ENCODE measurements around the gene SPNS3.

Gene SPNS3, protein sequence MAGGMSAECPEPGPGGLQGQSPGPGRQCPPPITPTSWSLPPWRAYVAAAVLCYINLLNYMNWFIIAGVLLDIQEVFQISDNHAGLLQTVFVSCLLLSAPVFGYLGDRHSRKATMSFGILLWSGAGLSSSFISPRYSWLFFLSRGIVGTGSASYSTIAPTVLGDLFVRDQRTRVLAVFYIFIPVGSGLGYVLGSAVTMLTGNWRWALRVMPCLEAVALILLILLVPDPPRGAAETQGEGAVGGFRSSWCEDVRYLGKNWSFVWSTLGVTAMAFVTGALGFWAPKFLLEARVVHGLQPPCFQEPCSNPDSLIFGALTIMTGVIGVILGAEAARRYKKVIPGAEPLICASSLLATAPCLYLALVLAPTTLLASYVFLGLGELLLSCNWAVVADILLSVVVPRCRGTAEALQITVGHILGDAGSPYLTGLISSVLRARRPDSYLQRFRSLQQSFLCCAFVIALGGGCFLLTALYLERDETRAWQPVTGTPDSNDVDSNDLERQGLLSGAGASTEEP

DNA sequence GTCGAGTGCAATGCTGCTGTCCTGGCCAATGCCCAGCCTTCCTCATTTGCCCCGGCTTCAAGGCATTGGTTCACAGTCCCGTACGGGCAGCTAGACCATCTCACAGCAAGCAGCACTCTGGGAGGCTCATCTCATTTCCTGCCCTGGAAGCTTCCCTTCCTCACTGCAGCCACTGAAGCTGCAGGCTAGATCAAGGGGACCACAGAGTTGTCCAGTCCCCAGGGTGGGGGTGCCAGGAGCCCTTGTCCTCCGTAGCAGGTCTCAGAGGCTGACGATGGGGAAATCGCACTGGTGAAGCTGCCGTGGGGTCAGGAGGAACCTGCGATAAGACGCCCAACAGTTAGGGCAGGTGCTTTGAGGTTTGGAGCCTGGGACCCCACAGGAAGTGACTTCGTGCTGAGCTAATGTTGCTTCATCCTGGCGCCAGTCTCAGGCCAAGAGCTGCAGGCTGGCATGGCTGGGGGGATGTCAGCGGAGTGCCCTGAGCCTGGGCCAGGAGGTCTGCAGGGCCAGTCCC, at the start of gene SPNS3:
Gene SPNS3, plus strand, starts transcription at position 426 of the 517 bp plus-strand sequence. Its CDS starts 28 bp downstream, at position 454.
- no peak for DNase-seq (ENCODE audit: low read depth)

DNA sequence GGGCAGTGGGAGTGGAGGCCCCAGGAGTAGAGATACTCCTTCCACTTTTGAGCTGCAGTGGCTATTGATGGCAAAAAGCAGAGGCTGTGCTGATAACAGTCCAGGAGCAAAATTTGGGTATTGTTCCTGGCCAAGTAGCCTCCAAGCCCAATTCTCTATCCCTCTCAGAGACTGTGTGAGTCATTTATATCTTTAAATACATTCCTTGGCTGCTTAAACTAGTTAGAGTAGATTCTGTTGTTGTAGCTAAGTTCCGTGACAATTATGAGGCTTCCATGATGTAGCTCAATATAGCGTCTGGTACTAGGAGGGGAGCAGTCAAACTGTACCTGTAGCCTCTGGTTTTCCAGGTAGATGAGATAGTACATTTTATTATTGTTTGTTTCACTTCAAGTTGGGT, 47.3 kb upstream of the SPNS3 start:
- DNase-seq (ENCODE audit: low read depth) = no peak

DNA sequence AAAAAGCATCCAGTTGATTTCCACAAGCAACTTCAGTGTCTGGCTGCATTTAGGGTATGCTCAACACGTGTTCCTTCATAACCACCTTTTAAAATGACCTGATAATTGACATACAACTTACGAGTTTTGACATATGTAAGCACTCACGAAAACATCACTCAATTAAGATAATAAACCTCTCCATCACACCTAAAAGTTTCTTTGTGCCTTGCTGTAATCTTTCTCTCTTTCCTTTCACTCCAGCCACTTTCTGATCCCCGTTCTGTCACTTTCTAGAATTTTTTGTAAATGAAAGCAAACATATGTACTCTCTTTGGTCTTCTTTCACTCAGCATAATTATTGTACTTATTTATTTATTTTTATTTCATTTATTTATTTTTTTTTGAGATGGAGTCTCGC, 46.6 kb upstream of the SPNS3 start:
- no peak for DNase-seq (ENCODE audit: low read depth)

DNA sequence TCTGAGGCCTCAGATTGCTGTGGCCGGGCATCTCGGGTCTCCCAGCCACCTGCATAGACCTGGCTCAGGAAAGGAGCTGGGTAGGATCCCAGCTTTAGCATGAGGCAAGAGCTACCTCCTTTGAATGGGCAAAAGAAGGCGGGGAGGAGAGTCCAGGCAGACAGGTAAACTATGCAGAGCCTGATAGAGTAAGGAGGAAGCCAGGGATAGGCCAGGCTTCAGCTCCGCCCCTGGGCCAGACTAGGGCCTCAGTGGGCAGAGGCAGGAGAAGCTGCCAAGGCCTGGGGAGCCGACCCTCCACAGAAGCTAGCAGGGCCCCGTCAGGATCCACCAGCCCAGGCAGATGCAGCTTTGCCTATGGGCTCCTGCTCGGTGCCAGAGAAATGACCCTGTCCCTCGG, 44.7 kb upstream of the SPNS3 start:
- no peak for DNase-seq (ENCODE audit: low read depth)

DNA sequence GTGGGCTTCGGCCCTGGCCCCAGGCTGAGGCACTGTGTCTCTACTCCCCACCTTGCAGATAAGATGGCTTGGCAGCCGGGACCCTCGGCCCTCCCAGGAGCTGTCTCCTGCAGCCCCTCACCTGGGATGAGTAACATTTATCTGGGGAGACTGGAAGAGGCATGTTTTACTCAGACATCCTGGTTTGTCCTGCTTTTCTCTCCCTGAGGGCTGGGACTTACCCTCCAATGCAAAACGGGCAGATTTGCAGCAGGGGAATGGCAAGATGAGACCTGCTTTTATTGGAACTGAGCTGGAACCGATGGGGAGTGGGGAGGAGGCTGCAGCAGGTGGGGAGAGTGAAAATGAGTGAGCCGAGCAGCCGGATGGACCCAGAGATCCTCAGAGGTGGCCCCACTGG, 39.9 kb upstream of the SPNS3 start:
- DNase-seq (ENCODE audit: low read depth) = no peak

DNA sequence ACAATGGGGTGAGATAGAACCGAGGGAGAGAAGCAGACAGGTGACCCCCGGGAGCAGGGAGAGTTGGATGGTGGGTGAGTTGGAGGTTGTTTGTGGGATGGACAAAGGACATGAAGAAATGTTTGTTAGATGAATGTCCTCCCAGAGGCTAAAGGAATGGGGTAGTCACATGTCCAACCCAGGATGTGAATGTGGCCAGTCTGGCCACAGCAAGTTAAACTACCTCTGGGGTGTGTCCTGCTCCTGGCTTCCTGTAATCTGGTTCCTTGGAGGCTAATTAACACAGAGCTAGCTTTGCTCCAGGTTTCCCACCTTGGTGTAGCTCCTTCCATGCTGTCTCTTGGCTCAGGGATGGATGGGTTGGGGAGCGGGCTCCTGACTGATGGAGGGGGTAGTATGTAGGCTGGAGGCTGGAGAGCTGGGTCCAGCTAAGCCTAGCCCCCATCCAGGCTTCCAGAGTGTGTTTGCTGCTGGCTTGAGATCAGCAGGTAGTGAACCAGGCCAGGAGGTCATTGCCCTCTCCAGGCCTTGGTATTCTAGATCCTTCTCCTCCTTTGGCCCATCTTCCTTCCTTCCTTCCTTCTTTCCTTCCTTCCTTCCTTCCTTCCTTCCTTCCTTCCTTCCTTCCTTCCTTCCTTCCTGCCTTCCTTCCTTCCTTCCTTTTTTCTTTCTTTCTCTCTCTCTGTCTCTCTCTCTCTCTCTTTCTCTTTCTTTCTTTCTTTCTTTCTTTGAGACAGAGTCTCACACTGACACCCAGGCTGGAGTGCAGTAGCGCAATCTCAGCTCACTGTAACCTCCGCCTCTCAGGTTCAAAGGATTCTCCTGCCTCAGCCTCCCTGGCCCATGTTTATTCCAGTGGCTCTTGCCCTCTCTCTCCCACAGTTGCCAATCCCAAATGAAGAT, 39.3 kb upstream of the SPNS3 start:
- no peak for DNase-seq (ENCODE audit: low read depth)

DNA sequence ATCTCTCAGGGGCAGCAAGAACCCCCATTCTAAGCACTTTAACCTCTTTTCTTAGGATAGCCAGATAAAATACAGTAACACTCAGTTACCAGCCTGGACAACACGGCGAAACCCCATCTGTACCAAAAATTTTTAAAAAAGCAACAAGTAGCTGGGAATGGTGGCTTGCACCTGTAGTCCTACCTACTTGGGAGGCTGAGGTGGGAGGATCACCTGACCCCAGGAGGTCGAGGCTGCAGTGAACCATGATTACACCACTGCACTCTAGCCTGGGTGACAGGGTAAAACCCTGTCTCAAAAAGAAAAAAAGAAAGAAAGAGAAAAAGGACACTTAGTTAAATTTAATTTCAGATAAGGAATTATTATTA, 38.6 kb upstream of the SPNS3 start:
- no peak for DNase-seq (ENCODE audit: low read depth)

DNA sequence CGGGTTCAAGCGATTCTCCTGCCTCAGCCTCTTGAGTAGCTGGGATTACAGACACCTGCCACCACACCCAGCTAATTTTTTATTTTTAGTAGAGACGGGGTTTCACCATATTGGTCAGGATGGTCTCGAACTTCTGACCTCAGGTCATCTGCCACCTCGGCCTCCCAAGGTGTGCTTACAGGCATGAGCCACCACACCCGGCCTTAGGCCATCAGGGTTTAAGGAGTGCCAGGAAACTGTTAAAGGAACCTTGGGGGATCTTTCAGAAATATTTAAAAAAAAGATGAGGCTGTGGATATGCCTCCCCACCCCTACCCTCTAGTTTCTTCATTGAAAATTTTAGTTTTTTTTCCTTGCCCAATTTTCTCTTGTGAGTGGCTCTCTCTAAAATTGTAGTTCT, 35.9 kb upstream of the SPNS3 start:
- DNase-seq (ENCODE audit: low read depth) = no peak

DNA sequence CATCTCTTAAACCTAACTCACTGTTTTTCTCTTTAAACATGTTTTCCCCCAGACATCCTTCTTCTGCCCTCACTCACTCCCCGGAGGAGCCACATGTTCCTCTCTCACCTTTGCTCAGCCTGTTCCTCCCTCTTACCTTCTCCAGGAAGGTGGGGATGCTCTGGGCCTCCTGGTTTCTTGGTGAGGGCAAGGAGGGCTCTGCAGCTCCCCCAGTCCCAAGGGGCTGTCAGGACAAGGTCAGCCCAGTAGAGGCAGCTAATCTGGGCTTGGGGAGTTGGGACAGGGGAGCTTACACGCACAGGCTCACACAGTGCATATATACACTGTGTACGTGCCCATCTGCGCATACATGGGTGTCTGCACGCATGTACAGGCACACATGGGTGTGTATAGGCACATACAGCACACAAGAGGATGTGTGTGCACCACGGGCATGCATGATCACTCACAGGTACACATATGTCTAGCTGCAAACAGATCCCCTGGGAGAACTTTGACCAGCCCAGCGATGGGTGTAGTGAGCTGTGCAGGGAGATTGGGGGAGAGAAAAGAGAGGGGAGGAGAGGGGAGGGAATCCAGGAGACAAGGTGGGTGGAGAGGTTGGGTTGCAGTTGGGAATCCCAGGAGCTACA, 28.6 kb upstream of the SPNS3 start:
- no peak for DNase-seq (ENCODE audit: low read depth)

DNA sequence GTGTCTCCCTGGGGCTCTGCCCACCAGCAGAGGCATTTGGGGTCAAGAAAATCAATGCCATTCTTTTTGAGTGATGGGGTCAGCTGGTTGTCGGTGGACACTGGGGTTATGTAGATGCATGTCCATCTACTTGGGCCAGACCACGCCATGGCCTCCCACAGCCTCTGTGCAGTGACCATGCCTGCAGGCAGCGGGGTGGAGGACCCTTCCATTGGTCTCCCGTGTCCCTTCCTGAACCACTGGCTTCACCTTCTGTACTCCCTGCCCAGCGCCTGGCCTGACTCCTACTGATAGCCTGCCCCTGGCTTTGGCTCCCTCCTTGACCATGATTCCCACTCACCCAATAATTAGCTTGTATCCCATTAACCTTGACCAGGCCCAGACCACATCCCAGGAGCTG, 28.0 kb upstream of the SPNS3 start:
- no peak for DNase-seq (ENCODE audit: low read depth)

DNA sequence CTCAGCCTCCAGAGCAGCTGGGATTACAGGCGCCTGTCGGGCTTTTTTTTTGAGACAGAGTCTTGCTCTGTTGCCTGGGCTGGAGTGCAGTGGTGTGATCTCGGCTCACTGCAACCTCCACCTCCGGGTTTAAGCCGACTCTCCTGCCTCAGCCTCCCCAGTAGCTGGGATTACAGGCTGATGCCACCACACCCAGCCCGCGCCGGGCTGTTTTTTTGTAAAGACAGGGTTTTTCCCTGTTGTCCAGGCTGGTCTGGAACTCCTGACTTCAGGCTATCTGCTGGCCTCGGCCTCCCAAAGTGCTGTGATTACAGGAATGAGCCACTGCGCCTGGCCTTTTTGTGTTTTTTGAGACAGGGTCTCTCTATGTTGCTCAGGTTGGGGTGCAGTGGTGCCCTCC, 27.4 kb upstream of the SPNS3 start:
- DNase-seq (ENCODE audit: low read depth) = no peak

DNA sequence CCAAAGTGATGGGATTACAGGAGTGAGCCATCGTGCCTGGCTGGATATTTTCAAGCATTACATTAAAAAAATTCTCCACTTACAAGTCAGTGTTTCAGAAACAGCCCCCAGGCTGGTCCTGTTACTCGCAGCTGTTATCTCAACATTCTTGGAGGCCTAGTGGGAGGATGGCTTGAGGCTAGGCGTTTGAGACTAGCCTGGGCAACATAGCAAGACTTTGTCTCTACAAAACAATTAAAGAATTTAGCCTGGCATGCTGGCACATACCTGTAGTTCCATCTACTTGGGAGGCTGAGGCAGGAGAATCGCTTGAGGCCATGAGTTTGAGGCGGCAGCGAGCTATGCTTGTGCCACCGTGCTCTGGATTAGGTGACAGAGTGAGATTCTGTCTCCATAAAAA, 26.5 kb upstream of the SPNS3 start:
- no peak for DNase-seq (ENCODE audit: low read depth)

DNA sequence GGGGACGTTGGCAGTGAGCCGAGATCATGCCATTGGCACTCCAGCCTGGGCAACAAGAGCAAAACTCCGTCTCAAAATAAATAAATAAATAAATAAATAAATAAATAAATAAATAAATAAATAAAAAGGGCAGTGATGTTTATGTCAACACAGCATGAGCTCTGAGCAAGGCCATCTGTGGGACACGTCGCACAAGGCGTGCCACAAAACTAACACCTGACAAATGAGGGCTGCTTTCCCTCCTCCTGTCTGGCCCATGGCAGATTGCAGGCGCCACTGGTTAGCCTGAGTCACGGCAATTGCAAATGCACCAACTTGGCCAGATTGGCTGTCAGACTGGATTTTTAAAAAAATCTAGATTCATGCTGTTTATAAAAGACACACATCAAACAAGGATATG, 25.9 kb upstream of the SPNS3 start:
- no peak for DNase-seq (ENCODE audit: low read depth)

DNA sequence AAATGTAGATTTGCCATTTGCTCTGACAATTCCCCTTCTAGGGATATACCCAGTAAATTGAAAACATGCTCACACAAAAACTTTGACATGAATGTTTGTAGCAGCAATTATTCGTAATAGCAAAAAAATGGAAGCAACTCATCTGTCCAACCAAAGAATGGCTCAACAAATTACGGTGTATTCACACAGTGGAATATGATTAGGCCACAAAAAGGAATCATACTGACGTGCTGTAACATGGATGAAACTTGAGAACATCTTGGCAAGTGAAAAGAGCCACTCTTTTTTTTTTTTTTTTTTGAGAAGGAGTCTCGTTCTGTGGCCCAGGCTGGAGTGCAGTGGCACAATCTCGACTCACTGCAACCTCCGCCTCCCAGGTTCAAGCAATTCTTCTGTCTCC, 24.1 kb upstream of the SPNS3 start:
- no peak for DNase-seq (ENCODE audit: low read depth)

DNA sequence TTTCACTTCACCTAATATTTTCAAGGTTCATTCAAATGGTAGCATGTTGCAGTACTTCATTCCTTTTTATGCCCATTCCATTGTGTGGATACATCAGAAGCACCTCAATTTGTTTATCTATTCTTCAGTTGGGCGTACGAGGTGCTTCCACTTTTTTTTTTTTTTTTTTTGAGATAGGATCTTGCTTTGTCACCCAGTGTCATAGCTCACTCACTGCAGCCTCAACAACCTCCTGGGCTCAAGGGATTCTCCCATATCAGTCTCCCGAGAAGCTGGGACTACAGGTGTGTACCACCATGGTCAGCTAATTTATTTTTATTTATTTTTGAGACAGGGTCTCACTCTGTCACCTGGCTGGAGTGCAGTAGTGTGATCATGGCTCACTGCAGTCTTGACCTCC, 22.5 kb upstream of the SPNS3 start:
- DNase-seq (ENCODE audit: low read depth) = no peak

DNA sequence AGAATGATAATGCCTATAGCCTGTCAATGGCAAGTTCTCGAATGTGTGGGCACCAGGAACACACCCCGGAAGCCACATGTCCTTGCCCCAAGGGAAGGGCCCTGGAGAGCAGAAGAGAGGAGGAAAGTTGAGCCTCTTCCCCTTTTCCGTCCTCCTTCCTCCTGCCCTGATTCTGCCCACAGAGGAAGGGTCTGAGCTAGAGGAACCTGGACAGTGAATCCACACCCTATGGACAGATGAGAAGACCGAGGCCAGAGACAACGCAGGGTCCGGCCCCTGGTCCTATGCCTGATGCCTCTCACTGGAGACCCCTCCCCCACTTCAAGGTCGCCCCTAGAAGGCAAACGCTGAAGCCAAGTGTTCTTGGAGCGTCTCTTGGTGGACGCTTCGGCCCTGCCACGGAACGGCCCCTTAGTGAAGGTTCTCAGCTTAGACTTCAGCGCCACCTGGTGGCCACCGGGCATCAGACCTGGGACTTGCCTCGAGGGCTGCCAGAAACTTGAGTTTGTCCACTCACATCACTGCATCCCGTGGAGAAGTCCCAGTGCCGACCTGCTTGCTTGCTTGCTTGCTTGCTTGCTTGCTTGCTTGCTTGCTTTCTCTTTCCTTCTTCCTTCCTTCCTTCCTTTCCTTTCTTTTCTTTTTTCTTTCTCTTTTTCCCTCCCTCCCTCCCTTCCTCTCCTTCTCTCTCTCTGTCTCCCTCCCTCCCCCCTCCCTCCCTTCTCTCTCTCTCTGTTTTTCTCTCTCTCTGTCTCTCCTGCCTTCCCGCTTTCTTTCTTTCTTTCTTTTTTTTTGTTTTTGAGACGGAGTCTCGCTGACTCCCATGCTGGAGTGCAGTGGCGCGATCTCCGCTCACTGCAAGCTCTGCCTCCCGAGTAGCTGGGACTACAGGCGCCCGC, 20.6 kb upstream of the SPNS3 start:
- peak; percentile 50 for DNase-seq (ENCODE audit: low read depth)

DNA sequence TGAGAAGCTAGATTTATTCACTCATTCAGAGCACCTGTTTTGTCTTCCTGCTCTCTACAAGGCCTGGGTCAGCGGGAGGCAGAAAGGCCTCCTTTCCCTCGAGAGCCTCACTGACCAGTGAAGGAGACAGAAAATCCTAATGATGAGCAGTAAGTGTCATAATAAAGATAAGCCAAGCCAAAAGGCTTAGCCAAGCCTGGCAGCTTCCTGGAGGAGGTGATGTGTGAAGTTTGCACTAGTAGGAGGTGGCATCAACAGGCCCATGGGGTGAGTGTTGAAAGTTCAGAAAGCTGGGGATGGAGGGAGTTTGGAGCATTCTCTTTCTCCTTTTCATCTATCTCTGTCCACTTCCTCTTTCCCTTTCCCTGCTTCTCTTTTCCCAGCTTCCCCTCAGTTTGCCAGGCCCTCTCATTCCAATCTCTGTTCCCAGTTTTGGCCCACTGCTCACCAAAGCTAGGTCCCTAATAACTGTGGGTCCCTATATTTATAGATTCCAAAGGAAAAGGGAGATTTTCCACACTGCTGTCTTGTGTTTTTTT, 16.5 kb upstream of the SPNS3 start:
- no peak for DNase-seq (ENCODE audit: low read depth)

DNA sequence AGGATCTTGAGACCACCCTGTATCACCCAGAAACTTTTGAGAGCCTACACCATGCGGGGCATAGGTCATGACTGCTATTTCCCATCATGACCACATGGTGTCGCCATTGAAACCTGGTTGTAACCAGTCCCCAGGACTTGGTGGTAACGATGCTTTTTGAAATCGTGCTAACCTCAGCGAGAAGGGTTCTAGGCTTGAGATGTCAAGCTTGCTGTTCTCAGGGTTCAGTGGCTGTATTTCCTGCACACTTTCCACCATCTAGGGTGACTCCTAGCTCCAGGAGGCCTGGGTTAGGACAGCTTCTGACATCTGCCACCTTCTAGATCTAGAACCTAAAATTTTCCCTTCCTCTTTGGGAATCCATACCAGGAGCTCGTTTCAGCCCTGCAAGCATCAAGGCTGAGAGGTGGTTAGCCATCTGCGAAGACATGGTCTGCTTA, 13.0 kb upstream of the SPNS3 start:
- peak; percentile 30 for DNase-seq (ENCODE audit: low read depth)

DNA sequence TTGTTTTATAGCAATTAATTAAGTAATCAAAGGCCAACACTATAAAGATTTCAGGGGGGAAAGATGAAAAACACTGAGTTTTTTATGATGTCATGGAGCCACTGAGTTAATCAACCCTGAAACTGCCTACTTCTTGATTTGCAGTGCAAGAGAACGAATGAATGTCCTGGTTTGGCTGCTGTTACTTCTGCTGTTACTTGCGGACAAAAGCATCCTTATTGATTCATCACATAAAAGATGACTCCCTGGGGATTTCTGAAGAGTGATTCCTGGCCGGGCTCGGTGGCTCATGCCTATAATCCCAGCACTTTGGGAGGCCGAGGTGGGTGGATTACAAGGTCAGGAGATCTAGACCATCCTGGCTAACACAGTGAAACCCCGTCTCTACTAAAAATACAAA, 10.9 kb upstream of the SPNS3 start:
- no peak for DNase-seq (ENCODE audit: low read depth)

DNA sequence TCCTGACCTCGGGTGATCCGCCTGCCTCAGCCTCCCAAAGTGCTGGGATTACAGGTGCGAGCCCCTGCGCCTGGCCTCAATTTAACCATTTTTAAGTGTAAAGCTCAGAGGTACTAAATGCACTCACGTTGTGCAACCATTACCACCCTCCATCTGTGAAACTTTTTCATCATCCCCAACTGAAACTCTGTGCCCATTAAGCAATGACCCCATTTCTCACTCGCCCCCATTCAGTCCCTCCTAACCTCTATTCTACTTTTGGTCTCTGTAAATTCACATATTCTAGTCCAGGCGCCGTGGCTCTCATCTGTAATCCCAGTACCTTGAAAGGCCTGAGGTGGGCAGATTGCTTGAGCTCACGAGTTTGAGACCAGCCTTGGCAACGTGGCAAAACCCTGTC, 8.3 kb upstream of the SPNS3 start:
- DNase-seq (ENCODE audit: low read depth) = no peak
